ENCODE results near the gene COG7.
"Not testable (repeated sequence)": the region's sequence is repeated elsewhere in the genome, so short reads cannot be mapped to it uniquely, and the experiment has no call there.

The COG7 gene

GRCh38 chr16:23485257-23485614 lies 32.2 kb upstream of the COG7 start:
- H3K4me3 ChIP-seq (ENCODE audit: low read depth, low read length) = no peak overlapping the region
- TF ChIP-seq CTCF (IDR thresholded peaks at IDR 0.05; ENCODE audit: low read depth, low read length) = no peak

GRCh38 chr16:23484510-23485256 lies 31.7 kb upstream of the COG7 start:
- H3K4me3 ChIP-seq (ENCODE audit: low read depth, low read length) = no peak overlapping the region
- TF ChIP-seq CTCF (IDR thresholded peaks at IDR 0.05; ENCODE audit: low read depth, low read length) = no peak

DNA sequence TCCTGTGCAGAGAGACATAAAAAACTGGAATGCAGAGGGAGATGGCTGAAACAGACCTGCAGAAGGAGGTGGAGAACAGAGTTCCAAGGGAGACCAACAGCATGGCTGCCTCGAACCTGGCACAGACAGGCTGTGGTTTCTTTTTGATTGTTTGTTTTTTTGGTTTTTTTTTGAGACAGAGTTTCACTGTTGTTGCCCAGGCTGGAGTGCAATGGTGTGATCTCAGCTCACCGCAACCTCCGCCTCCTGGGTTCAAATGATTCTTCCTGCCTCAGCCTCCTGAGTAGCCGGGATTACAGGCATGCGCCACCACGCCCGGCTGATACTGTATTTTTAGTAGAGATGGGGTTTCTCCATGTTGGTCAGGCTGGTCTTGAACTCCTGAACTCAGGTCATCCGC lies 30.5 kb upstream of the COG7 start:
- H3K4me3 ChIP-seq (ENCODE audit: low read depth, low read length) = not testable (repeated sequence)

- TF ChIP-seq CTCF (IDR thresholded peaks at IDR 0.05; ENCODE audit: low read depth, low read length) = no peak
Measured at GRCh38 chr16:23482778-23483177, 29.8 kb upstream of the COG7 start.

DNA sequence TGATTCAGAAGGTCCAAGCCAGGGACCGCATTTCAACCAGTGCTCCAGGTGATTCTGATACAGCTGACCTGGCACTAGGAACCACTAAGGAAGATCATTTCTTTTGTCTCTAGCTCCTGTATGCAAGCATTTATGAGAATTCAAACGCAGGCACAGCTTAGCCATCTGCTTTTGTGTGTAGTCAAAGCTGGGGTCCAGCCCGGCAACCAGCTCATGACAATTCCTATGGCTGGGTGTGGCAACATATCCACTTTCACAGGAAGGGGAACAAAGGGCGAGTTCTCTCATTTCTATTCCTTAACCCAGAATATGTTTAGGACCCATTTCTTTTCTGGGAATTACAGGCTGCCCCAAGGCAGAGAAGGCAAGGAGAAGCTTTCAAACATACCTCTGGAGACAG lies 27.3 kb upstream of the COG7 start:
- no peak for TF ChIP-seq CTCF (IDR thresholded peaks at IDR 0.05; ENCODE audit: low read depth, low read length)
- no peak overlapping the region for H3K4me3 ChIP-seq (ENCODE audit: low read depth, low read length)

More at GRCh38 chr16:23482778-23483177, 29.8 kb upstream of the COG7 start:
- H3K4me3 ChIP-seq (ENCODE audit: low read depth, low read length) = no peak overlapping the region

DNA sequence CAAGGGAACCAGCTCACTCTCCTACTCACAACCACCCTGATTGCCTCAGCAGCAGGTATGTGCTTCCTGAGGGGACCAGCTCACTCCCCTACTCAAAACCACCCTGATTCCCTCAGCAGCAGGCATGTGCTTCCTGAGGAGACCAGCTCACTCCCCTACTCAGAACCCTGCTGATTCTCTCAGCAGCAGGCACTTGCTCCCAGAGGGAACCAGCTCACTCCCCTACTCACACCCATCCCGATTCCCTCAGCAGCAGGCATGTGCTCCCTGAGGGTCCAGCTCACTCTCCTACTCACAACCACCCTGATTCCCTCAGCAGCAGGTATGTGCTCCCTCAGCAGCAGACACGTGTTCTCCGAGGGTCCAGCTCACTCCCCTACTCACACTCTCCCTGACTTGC lies 26.1 kb upstream of the COG7 start:
- H3K4me3 ChIP-seq (ENCODE audit: low read depth, low read length) = no peak overlapping the region
- TF ChIP-seq CTCF (IDR thresholded peaks at IDR 0.05; ENCODE audit: low read depth, low read length) = no peak

DNA sequence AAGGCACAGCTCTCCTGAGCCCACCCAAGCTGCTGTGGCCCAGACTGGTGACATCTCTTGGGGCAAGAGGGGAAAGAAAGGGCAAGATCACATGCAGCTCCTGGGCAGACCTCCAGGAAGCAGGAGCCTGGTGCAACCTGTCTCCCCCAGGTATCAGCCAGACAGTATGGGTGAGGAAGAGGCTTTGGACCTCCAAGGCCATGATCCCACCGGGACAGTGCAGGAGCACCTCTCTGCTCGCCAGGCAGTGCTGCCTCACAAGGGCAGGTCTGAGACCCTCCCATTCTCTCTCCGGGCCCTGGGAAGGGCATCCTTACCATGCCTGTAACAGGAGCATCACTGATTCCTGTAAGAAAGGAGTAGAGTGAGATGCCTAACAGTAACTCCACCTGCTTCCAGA lies 25.6 kb upstream of the COG7 start:
- no peak overlapping the region for H3K4me3 ChIP-seq (ENCODE audit: low read depth, low read length)
- TF ChIP-seq CTCF (IDR thresholded peaks at IDR 0.05; ENCODE audit: low read depth, low read length) = no peak

GRCh38 chr16:23476289-23476688 lies 23.3 kb upstream of the COG7 start:
- no peak for TF ChIP-seq CTCF (IDR thresholded peaks at IDR 0.05; ENCODE audit: low read depth, low read length)

More at GRCh38 chr16:23476289-23476688, 23.3 kb upstream of the COG7 start:
- no peak overlapping the region for H3K4me3 ChIP-seq (ENCODE audit: low read depth, low read length)

Data from WI38 (cell line).